Smooth muscle cell (in vitro differentiated cells): ENCODE measurements around the gene HLA-DQB1. TPM values are rescaled to one million over a fixed set of nuclear protein-coding genes. Genes with fewer than 3 reads are reported as not detected.
"Not testable (repeated sequence)": the region's sequence is repeated elsewhere in the genome, so short reads cannot be mapped to it uniquely, and the experiment has no call there.

Experiments used
- DNase-seq: peaks from one replicate; lab custom pipeline; 2025; ENCODE audit not compliant: unreplicated experiment; lab: John Stamatoyannopoulos, UW
- H2AFZ ChIP-seq: fragments of 200-600 bp; sonication (generic); 2 replicates; pipeline ENCODE4 v1.6.0; 2016; ENCODE audit warnings: antibody characterized with exemption, low read depth, mild to moderate bottlenecking
- H3F3A ChIP-seq: fragments of 200-600 bp; sonication (generic); 2 replicates; pipeline ENCODE4 v1.6.0; 2017; ENCODE audit warnings: antibody characterized with exemption, low read depth
- H3K27ac ChIP-seq: fragments of 200-600 bp; sonication (generic); 2 replicates; pipeline ENCODE4 v1.5.1; 2016; ENCODE audit warnings: low read depth, mild to moderate bottlenecking
- H3K27me3 ChIP-seq: fragments of 200-600 bp; sonication (generic); 2 replicates; pipeline ENCODE4 v1.6.1; 2016; ENCODE audit warnings: low read depth, mild to moderate bottlenecking
- H3K36me3 ChIP-seq: fragments of 200-600 bp; sonication (generic); 2 replicates; pipeline ENCODE4 v1.5.1; 2016; ENCODE audit warnings: low read depth
- H3K4me1 ChIP-seq: fragments of 200-600 bp; sonication (generic); 2 replicates; pipeline ENCODE4 v1.5.1; 2016; ENCODE audit warnings: low read depth
- H3K4me2 ChIP-seq: fragments of 200-600 bp; sonication (generic); 2 replicates; pipeline ENCODE4 v1.6.0; 2016; ENCODE audit warnings: mild to moderate bottlenecking
- H3K4me3 ChIP-seq: fragments of 200-600 bp; sonication (generic); 2 replicates; pipeline ENCODE4 v1.5.1; 2016; ENCODE audit warnings: mild to moderate bottlenecking
- H3K79me2 ChIP-seq: fragments of 200-600 bp; sonication (generic); 2 replicates; pipeline ENCODE4 v1.6.0; 2016; ENCODE audit warnings: low read depth, mild to moderate bottlenecking
- H3K9ac ChIP-seq: fragments of 200-600 bp; sonication (generic); 2 replicates; pipeline ENCODE4 v1.6.0; 2016; ENCODE audit warnings: low read depth
- H3K9me3 ChIP-seq: fragments of 200-600 bp; sonication (generic); replicated peaks from 2 replicates; pipeline ENCODE4 v1.5.1; 2016; ENCODE audit warnings: low read depth
- H4K20me1 ChIP-seq: fragments of 200-600 bp; sonication (generic); 2 replicates; pipeline ENCODE4 v1.6.0; 2016; ENCODE audit warnings: low read depth
- WGBS: methylation state at CpG from one replicate; pipeline ENCODE4 v1.1.7; 2016; ENCODE audit warnings: low lambda C conversion rate; 5-methylcytosine and 5-hydroxymethylcytosine counted together
- polyA plus RNA-seq: library from polyadenylated mRNA; unstranded; fragments of >200 nt; fragmentation: Nextera tagmentation; extraction: Ambion mirVana; gene quantifications from 2 replicates; pipeline ENCODE4 v1.2.1, GENCODE V29; 2016
- total RNA-seq: library from RNA; depleted of rRNA; stranded (reverse); fragments of >200 nt; gene quantifications from 2 replicates; pipeline ENCODE4 v1.2.3, GENCODE V29; 2014
- TF ChIP-seq, protein P1 (sequence below): fragments of 200-600 bp; sonication (generic); IDR thresholded peaks from 2 replicates; pipeline ENCODE4 v1.5.1; 2017; ENCODE audit warnings: borderline replicate concordance, mild to moderate bottlenecking, antibody characterized with exemption; ENCODE audit not compliant: insufficient read depth, poor library complexity, severe bottlenecking

Gene HLA-DQB1
- total and polyA plus RNA-seq, 2 experiments from 2014 or later = 6.6 to 8.7 TPM

DNA sequence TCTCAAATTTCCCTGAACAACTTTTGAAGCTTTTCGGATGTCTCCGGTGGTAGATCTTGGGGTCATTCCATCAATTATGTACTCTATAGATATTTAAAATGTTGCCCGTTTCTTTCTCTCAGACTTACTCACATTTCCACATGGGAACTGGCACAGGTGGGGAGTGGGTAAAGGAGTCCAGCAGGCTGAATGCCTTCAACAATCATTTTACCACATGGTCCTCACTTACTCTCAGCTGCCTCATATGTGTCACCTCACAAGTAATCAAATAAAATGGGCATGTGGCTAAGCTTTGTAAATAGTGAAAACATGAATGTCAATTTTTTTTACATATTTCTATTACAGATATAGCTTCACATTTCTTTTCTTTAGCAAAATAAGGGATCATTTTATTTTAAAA lies 28.6 kb downstream of the HLA-DQB1 start:
- Histone ChIP-seq H3K27me3 (no peaks in the 10 kb centered on the region), H3K4me2 (no peak overlapping the region), H3K4me1 (peaks cover 5% of the 10 kb centered on the region), H3K9ac (no peak overlapping the region), H4K20me1 (no peaks in the 10 kb centered on the region), H3K79me2 (no peaks in the 10 kb centered on the region), H3F3A (no peaks in the 10 kb centered on the region), H3K9me3 (no peaks in the 10 kb centered on the region), H2AFZ (no peak overlapping the region), H3K27ac (no peak overlapping the region), H3K4me3 (no peak overlapping the region), H3K36me3 (no peaks in the 10 kb centered on the region)
- DNase-seq = no peak
- TF ChIP-seq, protein P1, sequence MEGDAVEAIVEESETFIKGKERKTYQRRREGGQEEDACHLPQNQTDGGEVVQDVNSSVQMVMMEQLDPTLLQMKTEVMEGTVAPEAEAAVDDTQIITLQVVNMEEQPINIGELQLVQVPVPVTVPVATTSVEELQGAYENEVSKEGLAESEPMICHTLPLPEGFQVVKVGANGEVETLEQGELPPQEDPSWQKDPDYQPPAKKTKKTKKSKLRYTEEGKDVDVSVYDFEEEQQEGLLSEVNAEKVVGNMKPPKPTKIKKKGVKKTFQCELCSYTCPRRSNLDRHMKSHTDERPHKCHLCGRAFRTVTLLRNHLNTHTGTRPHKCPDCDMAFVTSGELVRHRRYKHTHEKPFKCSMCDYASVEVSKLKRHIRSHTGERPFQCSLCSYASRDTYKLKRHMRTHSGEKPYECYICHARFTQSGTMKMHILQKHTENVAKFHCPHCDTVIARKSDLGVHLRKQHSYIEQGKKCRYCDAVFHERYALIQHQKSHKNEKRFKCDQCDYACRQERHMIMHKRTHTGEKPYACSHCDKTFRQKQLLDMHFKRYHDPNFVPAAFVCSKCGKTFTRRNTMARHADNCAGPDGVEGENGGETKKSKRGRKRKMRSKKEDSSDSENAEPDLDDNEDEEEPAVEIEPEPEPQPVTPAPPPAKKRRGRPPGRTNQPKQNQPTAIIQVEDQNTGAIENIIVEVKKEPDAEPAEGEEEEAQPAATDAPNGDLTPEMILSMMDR = no peak
- WGBS = 93% methylated on average over 3 of the region's 3 CpGs

DNA sequence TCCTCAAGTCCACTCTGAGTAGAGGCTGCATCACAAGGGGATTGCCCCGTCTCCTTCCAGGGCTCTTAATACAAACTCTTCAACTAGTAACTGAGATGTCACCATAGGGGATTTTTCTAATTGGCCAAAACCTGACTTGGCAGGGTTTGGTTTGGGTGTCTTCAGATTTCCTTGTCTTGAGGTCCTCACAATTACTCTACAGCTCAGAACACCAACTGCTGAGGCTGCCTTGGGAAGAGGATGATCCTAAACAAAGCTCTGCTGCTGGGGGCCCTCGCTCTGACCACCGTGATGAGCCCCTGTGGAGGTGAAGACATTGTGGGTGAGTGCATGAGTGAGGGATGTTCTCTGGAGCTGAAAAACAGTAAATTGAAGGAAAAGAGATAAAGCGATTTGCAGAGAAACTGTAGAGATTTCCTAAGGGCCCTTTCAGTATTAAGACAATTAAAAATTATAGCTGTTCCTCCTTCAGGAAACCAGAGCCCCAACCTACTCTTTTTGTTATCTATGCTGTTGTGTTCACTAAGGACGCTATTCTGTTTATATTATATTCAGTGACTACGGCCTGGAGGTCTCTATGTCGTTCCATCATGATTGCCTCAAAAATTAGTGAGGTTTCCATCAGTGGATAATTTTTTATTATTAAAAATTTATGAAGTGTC lies 29.1 kb downstream of the HLA-DQB1 start, which contains the start of gene HLA-DQA1:
Gene HLA-DQA1 (plus strand): TSS at position 188 of the 662 bp plus-strand sequence. CDS start 53 bp downstream, at position 241.
- Histone ChIP-seq H3K79me2 (no peaks in the 10 kb centered on the region), H3K4me2 (peak within 1 kb of the TSS; percentile 10), H3K36me3 (no peaks in the 10 kb centered on the region), H3K4me3 (no peak within 1 kb of the TSS), H3K9me3 (no peaks in the 10 kb centered on the region), H3F3A (no peaks in the 10 kb centered on the region), H2AFZ (no peak within 1 kb of the TSS), H4K20me1 (no peaks in the 10 kb centered on the region), H3K9ac (peak within 1 kb of the TSS; percentile 11), H3K27ac (peak within 1 kb of the TSS; percentile 88), H3K27me3 (no peaks in the 10 kb centered on the region), H3K4me1 (peaks cover 5% of the 10 kb centered on the region)
- DNase-seq = no peak
- WGBS = 89% methylated on average over 7 of the region's 7 CpGs
- TF ChIP-seq, protein P1 = no peak

DNA sequence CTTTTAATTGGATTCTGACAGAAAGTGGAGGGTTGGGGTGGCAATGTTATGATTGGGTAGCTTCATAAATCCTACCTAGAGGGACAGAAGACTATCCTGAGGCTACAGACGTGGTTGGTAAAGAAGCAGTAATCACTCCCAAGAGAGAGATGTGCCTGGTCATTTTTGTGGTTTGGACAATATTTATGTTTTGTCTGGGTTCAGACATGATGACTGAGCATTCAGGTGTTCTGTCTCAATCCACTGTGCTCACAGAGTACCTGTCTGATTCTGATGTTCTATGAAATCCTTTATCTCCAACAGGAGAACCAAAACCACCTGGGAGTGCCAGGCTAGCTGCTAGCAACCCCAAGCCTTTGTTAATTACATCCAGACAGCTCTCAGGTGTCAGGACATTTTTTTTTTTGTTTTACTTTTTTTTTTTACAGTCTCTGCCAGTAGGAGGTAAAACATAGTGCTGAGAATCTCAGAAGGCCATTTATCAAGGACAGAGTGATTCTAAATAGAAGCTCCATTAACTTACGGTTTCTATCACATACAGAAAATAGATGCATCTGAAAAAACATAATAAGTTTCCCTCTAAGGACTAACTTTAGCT lies 30.8 kb downstream of the HLA-DQB1 start:
- H3F3A ChIP-seq = no peaks in the 10 kb centered on the region
- no peaks in the 10 kb centered on the region for H3K27me3 ChIP-seq
- TF ChIP-seq, protein P1 = no peak
- peak overlapping the region; percentile 53 for H3K9ac ChIP-seq
- WGBS = 44% methylated on average over 2 of the region's 2 CpGs
- peaks cover 5% of the 10 kb centered on the region for H3K4me1 ChIP-seq
- no peak for DNase-seq
- no peaks in the 10 kb centered on the region for H3K9me3 ChIP-seq
- H2AFZ ChIP-seq = no peak overlapping the region
- H3K79me2 ChIP-seq = no peaks in the 10 kb centered on the region
- no peak overlapping the region for H3K4me3 ChIP-seq
- no peaks in the 10 kb centered on the region for H3K36me3 ChIP-seq
- H4K20me1 ChIP-seq = no peaks in the 10 kb centered on the region
- peak overlapping the region; percentile 43 for H3K4me2 ChIP-seq
- H3K27ac ChIP-seq = peak overlapping the region; percentile 88

- not testable (repeated sequence) for H3K79me2 ChIP-seq, H3K36me3 ChIP-seq
- WGBS = 98% methylated on average over 13 of the region's 13 CpGs
These were observed 36.7 kb downstream of the HLA-DQB1 start for GRCh38 chr6:32629793-32630192.

More at GRCh38 chr6:32629793-32630192, 36.7 kb downstream of the HLA-DQB1 start:
- not testable (repeated sequence) for H4K20me1 ChIP-seq, H3K27ac ChIP-seq, H3F3A ChIP-seq, H3K27me3 ChIP-seq, H2AFZ ChIP-seq, H3K4me2 ChIP-seq, H3K4me3 ChIP-seq, H3K9me3 ChIP-seq, H3K9ac ChIP-seq, DNase-seq, H3K4me1 ChIP-seq
